OCI-LY7 (cell line): ENCODE data around the gene UNC5B. TPM values are rescaled to one million over a fixed set of nuclear protein-coding genes. Genes with fewer than 3 reads are reported as not detected.

ENCODE experiments used
- BruUV-seq: library from RNA; stranded (reverse); fragments of 400-500 nt; replicated peaks from 2 replicates; lab custom pipeline; 2021; lab: Mats Ljungman, UMichigan
- CTCF ChIA-PET: fragments of 300-600 bp; sonication (Branson Sonifier 250); formaldehyde crosslinking; loops from one replicate; lab custom pipeline; 2022; ENCODE audit warnings: antibody characterized with exemption; ENCODE audit not compliant: unreplicated experiment; lab: Charles Lee
- POLR2A ChIA-PET: fragments of 300-600 bp; sonication (Branson Sonifier 250); formaldehyde crosslinking; loops from one replicate; lab custom pipeline; 2022; ENCODE audit warnings: antibody characterized with exemption; lab: Charles Lee
- DNase-seq: peaks from one replicate; pipeline ENCODE4 v3.0.0-alpha.2; 2015; ENCODE audit warnings: low spot score
- H2AFZ ChIP-seq: fragments of 200-600 bp; sonication (generic), shearing (Covaris generic); 2 replicates; pipeline ENCODE4 v1.6.1; 2014; ENCODE audit warnings: mild to moderate bottlenecking, antibody characterized with exemption, low read length, moderate library complexity
- H3K27ac ChIP-seq: fragments of 200-600 bp; sonication (generic); 2 replicates; pipeline ENCODE4 v1.5.1; 2014; ENCODE audit warnings: mixed run types, low read depth, mild to moderate bottlenecking, moderate library complexity, low read length, inconsistent platforms; ENCODE audit not compliant: poor library complexity, severe bottlenecking
- H3K36me3 ChIP-seq: fragments of 200-600 bp; sonication (generic); 2 replicates; pipeline ENCODE4 v1.6.1; 2014; ENCODE audit warnings: mild to moderate bottlenecking, antibody characterized with exemption, low read length, moderate library complexity, mixed read lengths; ENCODE audit not compliant: insufficient read depth
- H3K4me1 ChIP-seq: fragments of 200-600 bp; sonication (generic); 2 replicates; pipeline ENCODE4 v1.5.1; 2014; ENCODE audit warnings: mild to moderate bottlenecking, low read length; ENCODE audit not compliant: insufficient read depth, poor library complexity, severe bottlenecking
- H3K4me2 ChIP-seq: fragments of 200-600 bp; sonication (generic); 2 replicates; pipeline ENCODE4 v1.6.1; 2014; ENCODE audit warnings: mild to moderate bottlenecking, low read length
- H3K4me3 ChIP-seq: fragments of 200-600 bp; sonication (generic); 2 replicates; pipeline ENCODE4 v1.5.1; 2014; ENCODE audit warnings: mild to moderate bottlenecking, low read depth, low read length; ENCODE audit not compliant: poor library complexity, severe bottlenecking
- H3K79me2 ChIP-seq: fragments of 200-600 bp; sonication (generic); 2 replicates; pipeline ENCODE4 v1.6.1; 2016; ENCODE audit warnings: low read depth, mild to moderate bottlenecking, low read length, moderate library complexity, mixed read lengths; ENCODE audit not compliant: insufficient read depth
- H3K9me2 ChIP-seq: fragments of 200-600 bp; sonication (generic); 2 replicates; pipeline ENCODE4 v1.6.1; 2016; ENCODE audit warnings: mild to moderate bottlenecking, low read length, mixed read lengths; ENCODE audit not compliant: insufficient read depth
- H3K9me3 ChIP-seq: fragments of 200-600 bp; sonication (generic); 2 replicates; pipeline ENCODE4 v1.6.1; 2014; ENCODE audit warnings: mild to moderate bottlenecking, mixed run types, low read length, mixed read lengths
- H4K20me1 ChIP-seq: fragments of 200-600 bp; sonication (generic); 2 replicates; pipeline ENCODE4 v1.6.1; 2014; ENCODE audit warnings: mild to moderate bottlenecking, antibody characterized with exemption, low read length, moderate library complexity, mixed read lengths; ENCODE audit not compliant: insufficient read depth
- EZH2phosphoT487 ChIP-seq: fragments of 200-600 bp; sonication (generic); IDR thresholded peaks from 2 replicates; pipeline ENCODE4 v1.6.1; 2018; ENCODE audit warnings: low read depth, borderline replicate concordance, mild to moderate bottlenecking, mixed run types, antibody characterized with exemption, low read length, moderate library complexity, mixed read lengths
- intact Hi-C: fragments of 100-400 bp; cut with micrococcal nuclease; formaldehyde crosslinking; loops from one replicate; pipeline ENCODE4 v1.10.0; 2022; ENCODE audit not compliant: unreplicated experiment
- total RNA-seq, 2 experiments: library from RNA; depleted of rRNA in 1 of 2; stranded (reverse); fragments of >200 nt in 1 of 2; shearing (Covaris generic) in 1 of 2; gene quantifications; 2 replicates each; pipeline ENCODE4 v1.2.3, GENCODE V29; 2014 to 2022
- TF ChIP-seq, protein P1 (sequence below): fragments of 200-600 bp; sonication (generic); conservative IDR thresholded peaks from 2 replicates; pipeline ENCODE4 v1.5.1; 2014; ENCODE audit warnings: mild to moderate bottlenecking, antibody characterized with exemption, low read length, moderate library complexity, mixed read lengths

Gene UNC5B
- total RNA-seq, 2 experiments from 2014 or later, result not detected

DNA sequence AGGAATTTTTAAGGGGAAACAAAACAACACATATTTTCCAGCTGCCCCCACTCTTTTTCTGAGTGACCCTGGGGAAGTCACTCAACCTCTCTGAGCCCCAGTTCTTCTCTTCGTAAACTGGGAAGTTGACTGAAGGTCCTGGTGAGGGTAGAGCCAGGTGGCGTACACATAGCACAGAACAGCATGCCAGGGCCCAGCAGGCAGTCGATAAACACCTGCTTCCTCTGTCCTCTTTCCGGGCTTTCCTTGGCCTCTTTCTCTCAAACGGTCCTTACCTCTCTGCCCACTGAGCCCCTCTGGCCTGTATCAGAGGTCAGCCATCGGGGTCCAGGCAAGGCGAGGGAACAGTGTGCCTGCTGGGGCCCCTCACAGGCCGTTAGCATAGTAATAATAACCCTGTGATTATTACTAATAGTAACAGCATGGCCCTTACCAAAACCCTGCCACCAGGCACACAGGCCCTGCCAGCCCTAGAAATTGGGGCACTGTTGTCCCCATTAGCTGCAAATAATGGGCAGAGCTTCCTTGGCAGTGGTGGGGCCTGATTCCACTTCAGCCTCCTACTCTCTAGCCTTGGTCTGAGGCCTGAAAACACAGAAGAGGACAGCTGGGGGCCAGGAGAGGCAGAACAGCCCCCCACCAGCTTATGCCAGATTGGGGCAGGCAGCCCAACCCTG, 69.4 kb downstream of the UNC5B start:
- intact Hi-C loops, result no loop called here
- no TSS peak for BruUV-seq
- H2AFZ ChIP-seq, result no peak overlapping the region
- no peaks in the 10 kb centered on the region for H3K4me1 ChIP-seq
- H3K79me2 ChIP-seq, result no peaks in the 10 kb centered on the region
- ChIA-PET POLR2A (interaction anchor here (0.7 kb wide), 1 partner anchor 37 kb away, joined by 3 read pairs; no protein-coding TSS in a partner anchor), CTCF (no interaction called here)
- H4K20me1 ChIP-seq, result no peaks in the 10 kb centered on the region
- H3K9me3 ChIP-seq, result no peaks in the 10 kb centered on the region
- H3K4me3 ChIP-seq, result no peak overlapping the region
- no peak overlapping the region for H3K27ac ChIP-seq
- no peak overlapping the region for H3K4me2 ChIP-seq
- TF ChIP-seq, protein P1, sequence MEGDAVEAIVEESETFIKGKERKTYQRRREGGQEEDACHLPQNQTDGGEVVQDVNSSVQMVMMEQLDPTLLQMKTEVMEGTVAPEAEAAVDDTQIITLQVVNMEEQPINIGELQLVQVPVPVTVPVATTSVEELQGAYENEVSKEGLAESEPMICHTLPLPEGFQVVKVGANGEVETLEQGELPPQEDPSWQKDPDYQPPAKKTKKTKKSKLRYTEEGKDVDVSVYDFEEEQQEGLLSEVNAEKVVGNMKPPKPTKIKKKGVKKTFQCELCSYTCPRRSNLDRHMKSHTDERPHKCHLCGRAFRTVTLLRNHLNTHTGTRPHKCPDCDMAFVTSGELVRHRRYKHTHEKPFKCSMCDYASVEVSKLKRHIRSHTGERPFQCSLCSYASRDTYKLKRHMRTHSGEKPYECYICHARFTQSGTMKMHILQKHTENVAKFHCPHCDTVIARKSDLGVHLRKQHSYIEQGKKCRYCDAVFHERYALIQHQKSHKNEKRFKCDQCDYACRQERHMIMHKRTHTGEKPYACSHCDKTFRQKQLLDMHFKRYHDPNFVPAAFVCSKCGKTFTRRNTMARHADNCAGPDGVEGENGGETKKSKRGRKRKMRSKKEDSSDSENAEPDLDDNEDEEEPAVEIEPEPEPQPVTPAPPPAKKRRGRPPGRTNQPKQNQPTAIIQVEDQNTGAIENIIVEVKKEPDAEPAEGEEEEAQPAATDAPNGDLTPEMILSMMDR, result no peak
- TF ChIP-seq EZH2phosphoT487, result no peak
- no peaks in the 10 kb centered on the region for H3K9me2 ChIP-seq
- no peaks in the 10 kb centered on the region for H3K36me3 ChIP-seq
- DNase-seq, result no peak

GRCh38 chr10:71282323-71282680, 69.9 kb downstream of the UNC5B start:
- POLR2A ChIA-PET, result no interaction called here
- Histone ChIP-seq H3K36me3 (no peaks in the 10 kb centered on the region), H3K4me1 (no peaks in the 10 kb centered on the region), H4K20me1 (no peaks in the 10 kb centered on the region), H3K4me2 (no peak overlapping the region), H3K27ac (no peak overlapping the region), H3K9me3 (no peaks in the 10 kb centered on the region), H3K4me3 (no peak overlapping the region), H3K9me2 (no peaks in the 10 kb centered on the region), H3K79me2 (no peaks in the 10 kb centered on the region), H2AFZ (no peak overlapping the region)
- no peak for DNase-seq
- intact Hi-C loops, result no loop called here
- CTCF ChIA-PET, result no interaction called here
- no TSS peak for BruUV-seq
- TF ChIP-seq EZH2phosphoT487, result no peak

DNA sequence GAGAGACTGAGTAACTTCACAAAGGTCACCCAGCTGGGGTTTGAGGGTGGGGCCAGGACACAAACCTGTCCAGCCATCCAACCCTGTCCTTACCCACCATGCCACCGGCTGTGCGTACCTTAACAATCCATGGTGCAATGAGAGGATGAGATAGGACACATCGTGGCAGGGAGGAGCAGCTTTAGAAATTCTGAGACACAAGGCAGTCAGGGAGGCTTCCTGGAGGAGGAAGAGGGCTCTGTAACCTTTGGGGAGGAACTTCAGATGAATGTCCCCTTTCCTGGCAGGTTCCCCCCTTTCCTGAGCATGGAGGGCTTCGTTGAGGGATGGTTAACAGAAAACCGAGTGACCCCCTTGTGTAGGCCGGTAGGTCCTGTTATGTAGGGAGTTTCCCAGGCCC, 71.0 kb downstream of the UNC5B start:
- Histone ChIP-seq H2AFZ (no peak overlapping the region), H3K36me3 (no peaks in the 10 kb centered on the region), H3K79me2 (no peaks in the 10 kb centered on the region), H3K27ac (no peak overlapping the region), H3K4me2 (no peak overlapping the region), H4K20me1 (no peaks in the 10 kb centered on the region), H3K9me3 (no peaks in the 10 kb centered on the region), H3K4me3 (no peak overlapping the region), H3K9me2 (no peaks in the 10 kb centered on the region), H3K4me1 (no peaks in the 10 kb centered on the region)
- no peak for TF ChIP-seq EZH2phosphoT487
- TF ChIP-seq, protein P1, result no peak
- intact Hi-C loops, result no loop called here
- no TSS peak for BruUV-seq
- no peak for DNase-seq
- ChIA-PET CTCF (no interaction called here), POLR2A (interaction anchor here (1.0 kb wide), 1 partner anchor 13 kb away, joined by 3 read pairs; no protein-coding TSS in a partner anchor)
